ENCODE data around the gene MTA1. TPM values are rescaled to one million over a fixed set of nuclear protein-coding genes. Genes with fewer than 3 reads are reported as not detected.

The MTA1 gene
- polyA plus RNA-seq, 2 donors: 37.4 to 70.4 TPM

DNA sequence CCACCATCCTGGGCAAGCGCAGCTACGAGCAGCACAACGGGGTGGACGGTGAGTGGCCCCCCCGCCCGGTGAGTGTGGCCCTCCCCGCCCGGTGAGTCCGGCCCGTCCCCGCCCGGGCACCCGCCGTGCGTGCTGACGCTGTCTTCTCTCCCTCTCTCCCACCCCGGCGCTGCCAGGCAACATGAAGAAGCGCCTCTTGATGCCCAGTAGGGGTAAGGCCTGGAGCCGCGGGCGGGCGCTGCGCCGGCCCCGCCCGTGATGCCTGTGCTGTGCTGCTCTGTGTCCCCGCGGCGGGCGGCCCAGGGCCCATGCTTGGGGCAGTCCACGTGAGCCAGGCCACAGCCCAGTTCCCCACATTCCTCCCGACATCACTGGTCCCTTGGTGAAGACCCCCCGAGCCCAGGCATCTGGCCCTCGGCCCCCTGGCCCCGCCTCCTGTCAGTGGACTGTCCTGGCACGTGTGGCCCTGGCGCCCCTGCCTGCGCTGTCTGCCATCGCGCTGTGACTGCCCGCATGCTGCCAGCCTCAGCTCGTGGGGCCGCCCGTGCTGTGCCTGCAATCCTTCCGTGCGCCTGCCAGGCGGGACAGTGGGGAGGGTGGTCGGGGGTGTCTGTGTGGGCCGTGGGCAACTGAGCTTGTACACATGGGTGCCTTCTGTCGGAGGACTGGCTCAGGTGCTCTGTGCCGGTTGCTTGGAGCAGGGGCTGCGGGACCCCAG is 47.1 kb downstream of the MTA1 start:
- Histone ChIP-seq H3K27me3 (ENCODE audit: control insufficient read depth in 1 of 2, insufficient read depth in 2 of 2, low read length in 2 of 2) (no peaks in the 10 kb centered on the region), H3K27ac (ENCODE audit: low read depth in 2 of 2, low read length in 1 of 2) (peak overlapping the region in 1 of 2 donors; percentile 36), H3K36me3 (ENCODE audit: control insufficient read depth in 2 of 2, insufficient read depth in 2 of 2, low read length in 1 of 2) (peaks cover 0 to 29% of the 10 kb centered on the region in 2 donors), H3K9me3 (ENCODE audit: control insufficient read depth in 2 of 2, insufficient read depth in 1 of 2, low read depth in 1 of 2, low read length in 1 of 2) (no peaks in the 10 kb centered on the region), H3K4me3 (ENCODE audit: low read depth in 1 of 2, low read length in 2 of 2) (no peak overlapping the region), H3K4me1 (ENCODE audit: control insufficient read depth in 2 of 2, insufficient read depth in 2 of 2, low read length in 1 of 2) (peaks cover 7 to 48% of the 10 kb centered on the region in 2 donors)
- WGBS, 2 donors: 63 to 82% methylated on average over 43 to 53 of the region's 53 CpGs

DNA sequence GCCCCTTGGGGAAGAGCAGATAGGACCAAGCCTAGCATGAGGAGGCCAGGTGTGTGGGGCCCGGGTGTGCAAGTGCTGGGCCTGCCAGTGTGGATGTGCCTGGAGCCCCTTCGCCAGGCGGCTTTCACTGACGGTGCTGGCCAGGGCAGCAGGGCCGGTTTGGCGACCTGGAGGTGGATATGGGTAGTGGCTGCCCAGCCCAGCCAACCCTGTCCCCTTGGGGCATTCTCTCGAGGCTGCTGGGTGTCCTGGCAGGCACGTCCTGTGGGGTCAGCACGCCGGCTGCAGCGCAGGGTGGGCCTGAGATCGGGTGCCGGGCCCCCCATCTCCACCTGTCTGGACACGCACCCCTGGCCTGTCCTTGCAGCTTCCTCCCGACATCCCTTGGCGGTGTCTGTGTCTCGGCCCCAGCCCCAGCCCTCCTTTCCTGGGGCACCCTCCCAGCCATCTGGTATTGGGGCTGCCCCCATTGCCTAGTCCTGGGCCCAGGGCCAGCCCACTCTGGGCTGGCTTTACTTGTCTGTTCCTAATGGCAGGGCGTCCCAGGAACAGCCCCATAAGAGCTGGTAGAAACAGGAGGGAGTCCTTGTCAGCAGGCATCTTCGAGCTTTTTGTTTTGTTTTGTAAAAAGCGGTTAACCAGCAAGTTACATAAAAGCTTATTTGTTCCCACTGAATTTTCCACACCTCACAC is 47.8 kb downstream of the MTA1 start:
- peaks cover 0 to 26% of the 10 kb centered on the region in 2 donors for H3K36me3 ChIP-seq (ENCODE audit: control insufficient read depth in 2 of 2, insufficient read depth in 2 of 2, low read length in 1 of 2)
- peak overlapping the region; percentile 65 to 75 for H3K27ac ChIP-seq (ENCODE audit: low read depth in 2 of 2, low read length in 1 of 2)
- WGBS, 2 donors: 56 to 71% methylated on average over 20 of the region's 20 CpGs
- H3K4me1 ChIP-seq (ENCODE audit: control insufficient read depth in 2 of 2, insufficient read depth in 2 of 2, low read length in 1 of 2): peaks cover 7 to 52% of the 10 kb centered on the region in 2 donors
- H3K9me3 ChIP-seq (ENCODE audit: control insufficient read depth in 2 of 2, insufficient read depth in 1 of 2, low read depth in 1 of 2, low read length in 1 of 2): no peaks in the 10 kb centered on the region
- no peaks in the 10 kb centered on the region for H3K27me3 ChIP-seq (ENCODE audit: control insufficient read depth in 1 of 2, insufficient read depth in 2 of 2, low read length in 2 of 2)
- no peak overlapping the region for H3K4me3 ChIP-seq (ENCODE audit: low read depth in 1 of 2, low read length in 2 of 2)

GRCh38 chr14:105467942-105468471 is 48.4 kb downstream of the MTA1 start:
- Histone ChIP-seq H3K4me1 (ENCODE audit: control insufficient read depth in 2 of 2, insufficient read depth in 2 of 2, low read length in 1 of 2) (peaks cover 13 to 59% of the 10 kb centered on the region in 2 donors), H3K36me3 (ENCODE audit: control insufficient read depth in 2 of 2, insufficient read depth in 2 of 2, low read length in 1 of 2) (peaks cover 0 to 22% of the 10 kb centered on the region in 2 donors), H3K9me3 (ENCODE audit: control insufficient read depth in 2 of 2, insufficient read depth in 1 of 2, low read depth in 1 of 2, low read length in 1 of 2) (no peaks in the 10 kb centered on the region), H3K27ac (ENCODE audit: low read depth in 2 of 2, low read length in 1 of 2) (peak overlapping the region; percentile 65 to 75), H3K4me3 (ENCODE audit: low read depth in 1 of 2, low read length in 2 of 2) (no peak overlapping the region), H3K27me3 (ENCODE audit: control insufficient read depth in 1 of 2, insufficient read depth in 2 of 2, low read length in 2 of 2) (no peaks in the 10 kb centered on the region)
- WGBS, 2 donors: 61 to 81% methylated on average over 22 of the region's 22 CpGs

- Histone ChIP-seq H3K4me3 (ENCODE audit: low read depth in 1 of 2, low read length in 2 of 2) (no peak overlapping the region), H3K27me3 (ENCODE audit: control insufficient read depth in 1 of 2, insufficient read depth in 2 of 2, low read length in 2 of 2) (no peaks in the 10 kb centered on the region), H3K9me3 (ENCODE audit: control insufficient read depth in 2 of 2, insufficient read depth in 1 of 2, low read depth in 1 of 2, low read length in 1 of 2) (no peaks in the 10 kb centered on the region), H3K36me3 (ENCODE audit: control insufficient read depth in 2 of 2, insufficient read depth in 2 of 2, low read length in 1 of 2) (peaks cover 0 to 15% of the 10 kb centered on the region in 2 donors), H3K4me1 (ENCODE audit: control insufficient read depth in 2 of 2, insufficient read depth in 2 of 2, low read length in 1 of 2) (peaks cover 16 to 66% of the 10 kb centered on the region in 2 donors), H3K27ac (ENCODE audit: low read depth in 2 of 2, low read length in 1 of 2) (peak overlapping the region; percentile 65 to 75)
- WGBS, 2 donors: 42 to 55% methylated on average over 18 to 19 of the region's 19 CpGs
These were observed 49.1 kb downstream of the MTA1 start for GRCh38 chr14:105468621-105469241.

DNA sequence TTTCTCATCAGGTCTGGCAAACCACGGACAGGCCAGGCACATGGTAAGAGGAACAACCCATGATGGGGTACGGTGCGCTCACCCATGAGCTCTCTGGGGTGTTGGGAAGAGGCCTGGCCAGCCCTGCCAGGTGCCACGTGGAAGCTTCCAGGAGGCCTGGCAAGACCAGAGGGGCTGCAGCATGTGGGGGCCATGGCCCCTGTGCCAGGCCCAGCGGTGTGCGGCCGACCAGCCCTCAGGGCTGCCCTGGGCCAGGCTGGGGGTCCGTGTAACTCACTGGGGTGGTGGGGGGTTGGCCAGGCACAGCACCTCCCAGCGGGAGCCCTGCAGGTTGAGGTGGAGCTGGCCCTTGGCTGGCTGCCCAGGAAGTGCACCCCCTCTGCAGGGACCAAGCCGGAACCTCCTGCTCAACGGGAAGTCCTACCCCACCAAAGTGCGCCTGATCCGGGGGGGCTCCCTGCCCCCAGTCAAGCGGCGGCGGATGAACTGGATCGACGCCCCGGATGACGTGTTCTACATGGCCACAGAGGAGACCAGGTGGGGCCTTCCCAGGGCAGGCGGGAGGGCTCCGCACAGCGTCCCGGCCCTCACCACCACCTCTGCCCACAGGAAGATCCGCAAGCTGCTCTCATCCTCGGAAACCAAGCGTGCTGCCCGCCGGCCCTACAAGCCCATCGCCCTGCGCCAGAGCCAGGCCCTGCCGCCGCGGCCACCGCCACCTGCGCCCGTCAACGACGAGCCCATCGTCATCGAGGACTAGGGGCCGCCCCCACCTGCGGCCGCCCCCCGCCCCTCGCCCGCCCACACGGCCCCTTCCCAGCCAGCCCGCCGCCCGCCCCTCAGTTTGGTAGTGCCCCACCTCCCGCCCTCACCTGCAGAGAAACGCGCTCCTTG is 50.1 kb downstream of the MTA1 start:
- Histone ChIP-seq H3K27me3 (ENCODE audit: control insufficient read depth in 1 of 2, insufficient read depth in 2 of 2, low read length in 2 of 2) (no peaks in the 10 kb centered on the region), H3K4me1 (ENCODE audit: control insufficient read depth in 2 of 2, insufficient read depth in 2 of 2, low read length in 1 of 2) (peaks cover 16 to 68% of the 10 kb centered on the region in 2 donors), H3K9me3 (ENCODE audit: control insufficient read depth in 2 of 2, insufficient read depth in 1 of 2, low read depth in 1 of 2, low read length in 1 of 2) (no peaks in the 10 kb centered on the region), H3K36me3 (ENCODE audit: control insufficient read depth in 2 of 2, insufficient read depth in 2 of 2, low read length in 1 of 2) (peaks cover 0 to 7% of the 10 kb centered on the region in 2 donors), H3K27ac (ENCODE audit: low read depth in 2 of 2, low read length in 1 of 2) (peak overlapping the region; percentile 53 to 65), H3K4me3 (ENCODE audit: low read depth in 1 of 2, low read length in 2 of 2) (no peak overlapping the region)
- 77 to 84% methylated on average over 49 to 54 of the region's 54 CpGs for WGBS, 2 donors

DNA sequence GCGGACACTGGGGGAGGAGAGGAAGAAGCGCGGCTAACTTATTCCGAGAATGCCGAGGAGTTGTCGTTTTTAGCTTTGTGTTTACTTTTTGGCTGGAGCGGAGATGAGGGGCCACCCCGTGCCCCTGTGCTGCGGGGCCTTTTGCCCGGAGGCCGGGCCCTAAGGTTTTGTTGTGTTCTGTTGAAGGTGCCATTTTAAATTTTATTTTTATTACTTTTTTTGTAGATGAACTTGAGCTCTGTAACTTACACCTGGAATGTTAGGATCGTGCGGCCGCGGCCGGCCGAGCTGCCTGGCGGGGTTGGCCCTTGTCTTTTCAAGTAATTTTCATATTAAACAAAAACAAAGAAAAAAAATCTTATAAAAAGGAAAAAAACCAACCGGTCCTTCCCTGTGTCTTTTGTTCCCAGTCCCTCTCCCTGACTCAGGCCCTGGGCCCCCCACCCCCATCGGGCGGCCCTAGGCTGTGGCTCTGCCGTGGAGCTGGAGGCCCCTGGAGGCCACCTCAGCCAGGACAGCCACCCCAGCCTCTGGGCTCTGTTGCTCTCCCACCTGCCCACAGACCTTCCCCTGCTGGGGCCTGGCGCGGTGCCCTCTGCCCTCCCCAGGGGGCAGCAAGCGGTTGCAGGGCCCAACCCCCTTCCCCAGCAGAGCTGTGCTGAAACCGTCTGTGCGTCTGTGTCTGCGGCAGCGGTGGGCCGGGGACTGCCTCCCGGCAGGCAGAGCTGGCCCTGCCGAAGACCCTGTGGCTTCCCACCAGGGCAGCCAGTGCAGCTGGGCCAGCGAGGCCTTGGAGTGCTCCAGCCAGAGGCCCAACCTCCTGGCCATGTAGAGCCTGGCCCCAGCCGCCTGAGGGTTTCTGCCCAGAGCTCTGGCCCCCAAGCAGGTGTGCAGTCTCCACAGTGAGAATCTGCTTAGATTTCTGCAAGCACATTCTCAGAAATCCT is 51.0 kb downstream of the MTA1 start:
- Histone ChIP-seq H3K4me1 (ENCODE audit: control insufficient read depth in 2 of 2, insufficient read depth in 2 of 2, low read length in 1 of 2) (peaks cover 16 to 63% of the 10 kb centered on the region in 2 donors), H3K9me3 (ENCODE audit: control insufficient read depth in 2 of 2, insufficient read depth in 1 of 2, low read depth in 1 of 2, low read length in 1 of 2) (no peaks in the 10 kb centered on the region), H3K36me3 (ENCODE audit: control insufficient read depth in 2 of 2, insufficient read depth in 2 of 2, low read length in 1 of 2) (peaks cover 0 to 3% of the 10 kb centered on the region in 2 donors), H3K27ac (ENCODE audit: low read depth in 2 of 2, low read length in 1 of 2) (no peak overlapping the region), H3K4me3 (ENCODE audit: low read depth in 1 of 2, low read length in 2 of 2) (no peak overlapping the region), H3K27me3 (ENCODE audit: control insufficient read depth in 1 of 2, insufficient read depth in 2 of 2, low read length in 2 of 2) (no peaks in the 10 kb centered on the region)
- WGBS, 2 donors: 83 to 84% methylated on average over 34 of the region's 34 CpGs

- no peak overlapping the region for H3K27ac ChIP-seq (ENCODE audit: low read depth in 2 of 2, low read length in 1 of 2)
- WGBS, 2 donors: 64 to 75% methylated on average over 13 to 19 of the region's 19 CpGs
- H3K9me3 ChIP-seq (ENCODE audit: control insufficient read depth in 2 of 2, insufficient read depth in 1 of 2, low read depth in 1 of 2, low read length in 1 of 2): no peaks in the 10 kb centered on the region
- H3K36me3 ChIP-seq (ENCODE audit: control insufficient read depth in 2 of 2, insufficient read depth in 2 of 2, low read length in 1 of 2): peaks cover 0 to 3% of the 10 kb centered on the region in 2 donors
- peaks cover 19 to 61% of the 10 kb centered on the region in 2 donors for H3K4me1 ChIP-seq (ENCODE audit: control insufficient read depth in 2 of 2, insufficient read depth in 2 of 2, low read length in 1 of 2)
- no peak overlapping the region for H3K4me3 ChIP-seq (ENCODE audit: low read depth in 1 of 2, low read length in 2 of 2)
- no peaks in the 10 kb centered on the region for H3K27me3 ChIP-seq (ENCODE audit: control insufficient read depth in 1 of 2, insufficient read depth in 2 of 2, low read length in 2 of 2)
These were observed 51.7 kb downstream of the MTA1 start for GRCh38 chr14:105471297-105471821.

- Histone ChIP-seq H3K27ac (ENCODE audit: low read depth in 2 of 2, low read length in 1 of 2) (peak overlapping the region in 1 of 2 donors; percentile 93), H3K36me3 (ENCODE audit: control insufficient read depth in 2 of 2, insufficient read depth in 2 of 2, low read length in 1 of 2) (peaks cover 0 to 3% of the 10 kb centered on the region in 2 donors), H3K9me3 (ENCODE audit: control insufficient read depth in 2 of 2, insufficient read depth in 1 of 2, low read depth in 1 of 2, low read length in 1 of 2) (no peaks in the 10 kb centered on the region), H3K4me1 (ENCODE audit: control insufficient read depth in 2 of 2, insufficient read depth in 2 of 2, low read length in 1 of 2) (peaks cover 20 to 63% of the 10 kb centered on the region in 2 donors), H3K27me3 (ENCODE audit: control insufficient read depth in 1 of 2, insufficient read depth in 2 of 2, low read length in 2 of 2) (no peaks in the 10 kb centered on the region), H3K4me3 (ENCODE audit: low read depth in 1 of 2, low read length in 2 of 2) (no peak overlapping the region)
- 79 to 84% methylated on average over 6 to 8 of the region's 8 CpGs for WGBS, 2 donors
These were observed 52.3 kb downstream of the MTA1 start for GRCh38 chr14:105471823-105472485.

Data from esophagus (tissue), 2 donors.